Stimulated activated CD4-positive, alpha-beta T cell treated with anti-CD3 and anti-CD28 coated beads, Interleukin-1b, Interleukin-23, amount 100 ng/mL, for 4 hours (primary cell): ENCODE measurements around the gene MRPL37.

ENCODE experiments used
- DNase-seq, 2 donors: peaks; one replicate each; pipeline ENCODE4 v3.0.0-alpha.2; 2020; ENCODE audit warnings: low read depth in 2 of 2

The MRPL37 gene

GRCh38 chr1:54265126-54265525, 65.2 kb downstream of the MRPL37 start:
- no peak for DNase-seq

DNA sequence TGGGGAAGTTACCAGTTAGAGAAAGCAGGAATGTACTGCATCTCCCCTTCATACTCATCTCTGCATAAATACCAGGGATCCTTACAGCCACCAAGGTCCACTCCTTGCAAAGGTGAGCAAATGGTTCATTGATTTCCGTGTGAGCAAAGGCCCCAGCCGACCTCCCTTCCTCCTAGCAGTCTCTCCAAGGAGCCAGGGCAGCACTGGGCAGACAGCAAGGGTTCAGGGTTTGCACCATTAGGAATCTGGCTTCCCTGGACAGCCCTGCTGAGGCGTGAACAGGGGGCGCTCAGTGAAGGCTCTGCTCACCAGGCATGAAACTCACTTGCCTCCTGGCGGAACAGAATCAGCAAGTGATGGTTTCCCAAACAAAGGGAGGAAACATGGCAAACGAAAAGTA, 65.7 kb downstream of the MRPL37 start:
- DNase-seq: no peak

DNA sequence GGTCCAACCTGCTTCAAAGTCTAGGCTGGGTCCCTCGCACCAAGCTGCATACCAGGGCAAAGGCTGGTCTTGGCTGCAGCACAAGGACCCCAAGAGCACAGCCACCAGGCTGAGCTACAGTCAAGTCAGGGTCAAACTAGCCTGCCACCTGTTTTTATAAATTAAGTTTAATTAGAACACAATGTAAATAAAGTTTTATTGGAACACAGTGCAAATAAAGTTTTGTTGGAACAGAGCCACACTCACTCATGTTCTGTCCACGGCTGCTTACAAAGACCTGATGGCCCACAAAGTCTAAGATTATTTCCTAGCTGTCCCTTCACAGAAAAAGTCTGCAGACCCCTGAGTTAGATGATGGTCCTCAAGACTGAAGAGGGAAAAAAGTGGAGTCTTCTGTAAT, 66.2 kb downstream of the MRPL37 start:
- DNase-seq: no peak

DNA sequence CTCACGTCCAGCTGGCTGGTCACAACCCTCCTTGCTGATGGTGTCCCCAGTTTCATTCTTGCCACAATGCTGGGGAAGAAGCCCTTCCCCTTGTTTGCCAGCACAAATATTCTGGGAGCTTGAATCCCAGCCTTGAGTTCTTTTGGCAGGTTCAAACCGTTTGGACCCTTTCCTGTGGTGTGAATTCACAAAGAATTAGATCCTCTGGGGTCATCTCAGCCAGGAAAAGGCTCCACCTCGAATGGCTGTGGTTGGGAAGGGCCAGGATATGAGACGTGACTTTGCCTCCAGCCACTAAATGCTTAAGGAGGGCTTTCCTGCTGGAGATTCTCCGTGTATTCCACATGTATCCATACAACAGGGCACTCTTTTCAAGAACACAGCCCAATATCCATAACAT, 66.9 kb downstream of the MRPL37 start:
- no peak for DNase-seq
